ENCODE results near the gene UQCRH. TPM values are rescaled to one million over a fixed set of nuclear protein-coding genes. Genes with fewer than 3 reads are reported as not detected.

The UQCRH gene
- 487 and 601 TPM in 2 replicates for total RNA-seq

GRCh38 chr1:46303038-46303871 is at the start of gene UQCRH, which contains the start of gene LRRC41:
TSS of gene UQCRH (plus strand) at chr1:46303698. CDS start at chr1:46303767, 69 bp downstream.
TSS of gene LRRC41 (minus strand) at chr1:46303616. CDS start at chr1:46303322, 294 bp downstream.

GRCh38 chr1:46340404-46341221 is 37.1 kb downstream of the UQCRH start, which contains the start of gene NSUN4:
TSS of gene NSUN4 (plus strand) at chr1:46340807. CDS start at chr1:46340827, 20 bp downstream.

Other genes with a start within 250 kb of the UQCRH start
- gene PIK3R3, start 171.1 kb upstream of the UQCRH start, total RNA-seq, result 1.0 and 3.3 TPM in 2 replicates
- 31.9 and 57.6 TPM in 2 replicates for gene TSPAN1, start 128.6 kb upstream of the UQCRH start, total RNA-seq
- not detected in 2 replicates for gene P3R3URF, start 127.2 kb upstream of the UQCRH start, total RNA-seq
- 97.0 and 112 TPM in 2 replicates for gene POMGNT1, start 105.3 kb upstream of the UQCRH start, total RNA-seq
- 7.8 and 10.1 TPM in 2 replicates for gene LURAP1, start 100.4 kb upstream of the UQCRH start, total RNA-seq
- 3.1 and 7.3 TPM in 2 replicates for gene RAD54L, start 55.9 kb upstream of the UQCRH start, total RNA-seq
- 68.7 and 90.7 TPM in 2 replicates for gene LRRC41, start 82 bp upstream of the UQCRH start, total RNA-seq
- 18.9 and 22.3 TPM in 2 replicates for gene NSUN4, start 37.1 kb downstream of the UQCRH start, total RNA-seq
- 9.8 and 11.6 TPM in 2 replicates for gene FAAH, start 90.6 kb downstream of the UQCRH start, total RNA-seq
- not detected in 2 replicates for gene DMBX1, start 186.1 kb downstream of the UQCRH start, total RNA-seq
- not detected in 2 replicates for gene KNCN, start 247.9 kb downstream of the UQCRH start, total RNA-seq

All from hair follicular keratinocyte (primary cell).